ENCODE measurements around the gene FANCI.

- peak; percentile 52 for TF ChIP-seq CTCF (CRISPR knock-in tag; IDR thresholded peaks at IDR 0.05)
- no peak for TF ChIP-seq SETDB1 (CRISPR knock-in tag; IDR thresholded peaks at IDR 0.05; ENCODE audit: borderline replicate concordance)
- no peak for TF ChIP-seq HCFC1 (IDR thresholded peaks at IDR 0.05; ENCODE audit: low read depth, low read length)
- TF ChIP-seq PREB (CRISPR knock-in tag; IDR thresholded peaks at IDR 0.05): no peak
- no peak for TF ChIP-seq EZH2 (conservative IDR thresholded peaks at IDR 0.05; ENCODE audit: low read depth, low read length)
- no peak for TF ChIP-seq ARID3A (IDR thresholded peaks at IDR 0.05; ENCODE audit: low read depth, low read length)
- no peak for TF ChIP-seq POLR2AphosphoS5 (IDR thresholded peaks at IDR 0.05; ENCODE audit: low read depth, low read length)
- no peak for TF ChIP-seq MXI1 (IDR thresholded peaks at IDR 0.05; ENCODE audit: borderline replicate concordance, low read depth, low read length)
- no peak for TF ChIP-seq YY1 (IDR thresholded peaks at IDR 0.05; ENCODE audit: insufficient read depth, insufficient replicate concordance, low read depth, low read length)
- no peak for TF ChIP-seq JUND (CRISPR knock-in tag; IDR thresholded peaks at IDR 0.05)
- TF ChIP-seq JUN (CRISPR knock-in tag; IDR thresholded peaks at IDR 0.05): no peak
- TF ChIP-seq ZNF335 (CRISPR knock-in tag; IDR thresholded peaks at IDR 0.05): no peak
Observed at GRCh38 chr15:89356634-89357298, 113.0 kb downstream of the FANCI start.

Data from HepG2 (cell line).